Activated naive CD4-positive, alpha-beta T cell treated with anti-CD3 and anti-CD28 coated beads, Interleukin-2, amount 50 U/mL, for 24 hours (primary cell): Measurements from ENCODE around the gene UNG.

Experiments used
- H3K27ac Mint-ChIP-seq: one replicate; pipeline ENCODE4 v1.8.0; 2021; ENCODE audit warnings: mild to moderate bottlenecking, mixed read lengths
- H3K27me3 Mint-ChIP-seq: one replicate; pipeline ENCODE4 v1.8.0; 2021; ENCODE audit warnings: mixed read lengths
- H3K36me3 Mint-ChIP-seq: one replicate; pipeline ENCODE4 v1.8.0; 2021; ENCODE audit warnings: mixed read lengths
- H3K4me1 Mint-ChIP-seq: one replicate; pipeline ENCODE4 v1.8.0; 2021; ENCODE audit warnings: mixed read lengths
- H3K4me3 Mint-ChIP-seq: one replicate; pipeline ENCODE4 v1.8.0; 2021; ENCODE audit warnings: mild to moderate bottlenecking, mixed read lengths
- H3K9me3 Mint-ChIP-seq: one replicate; pipeline ENCODE4 v1.8.0; 2021; ENCODE audit warnings: mixed read lengths

The UNG gene

GRCh38 chr12:109069307-109070271 is 27.8 kb upstream of the UNG start:
- H3K4me3 Mint-ChIP-seq = no peak overlapping the region
- H3K27me3 Mint-ChIP-seq = no peaks in the 10 kb centered on the region
- H3K36me3 Mint-ChIP-seq = peaks cover 18% of the 10 kb centered on the region
- H3K4me1 Mint-ChIP-seq = no peaks in the 10 kb centered on the region
- no peak overlapping the region for H3K27ac Mint-ChIP-seq
- H3K9me3 Mint-ChIP-seq = no peaks in the 10 kb centered on the region

GRCh38 chr12:109074866-109075265 is 22.5 kb upstream of the UNG start:
- Mint-ChIP-seq H3K9me3 (no peaks in the 10 kb centered on the region), H3K4me3 (no peak overlapping the region), H3K4me1 (no peaks in the 10 kb centered on the region), H3K27me3 (no peaks in the 10 kb centered on the region), H3K27ac (no peak overlapping the region), H3K36me3 (peaks cover 37% of the 10 kb centered on the region)

GRCh38 chr12:109082751-109083150 is 14.6 kb upstream of the UNG start:
- no peak overlapping the region for H3K27ac Mint-ChIP-seq
- peaks cover 25% of the 10 kb centered on the region for H3K36me3 Mint-ChIP-seq
- peaks cover 5% of the 10 kb centered on the region for H3K9me3 Mint-ChIP-seq
- H3K4me1 Mint-ChIP-seq = no peaks in the 10 kb centered on the region
- no peak overlapping the region for H3K4me3 Mint-ChIP-seq
- H3K27me3 Mint-ChIP-seq = no peaks in the 10 kb centered on the region

- no peaks in the 10 kb centered on the region for H3K27me3 Mint-ChIP-seq
- no peak overlapping the region for H3K27ac Mint-ChIP-seq
- H3K4me1 Mint-ChIP-seq = no peaks in the 10 kb centered on the region
- no peak overlapping the region for H3K4me3 Mint-ChIP-seq
- peaks cover 5% of the 10 kb centered on the region for H3K9me3 Mint-ChIP-seq
- peaks cover 18% of the 10 kb centered on the region for H3K36me3 Mint-ChIP-seq
Observed at GRCh38 chr12:109084425-109084824, 13.0 kb upstream of the UNG start.

- Mint-ChIP-seq H3K27ac (no peak overlapping the region), H3K27me3 (no peaks in the 10 kb centered on the region), H3K9me3 (no peaks in the 10 kb centered on the region), H3K36me3 (peaks cover 9% of the 10 kb centered on the region), H3K4me3 (no peak overlapping the region), H3K4me1 (peaks cover 2% of the 10 kb centered on the region)
Observed at GRCh38 chr12:109085590-109085989, 11.8 kb upstream of the UNG start.

GRCh38 chr12:109087250-109087649 is 10.1 kb upstream of the UNG start:
- Mint-ChIP-seq H3K9me3 (no peaks in the 10 kb centered on the region), H3K4me1 (peaks cover 14% of the 10 kb centered on the region), H3K27me3 (no peaks in the 10 kb centered on the region), H3K27ac (no peak overlapping the region), H3K4me3 (no peak overlapping the region), H3K36me3 (peaks cover 5% of the 10 kb centered on the region)

- Mint-ChIP-seq H3K27me3 (no peaks in the 10 kb centered on the region), H3K36me3 (peaks cover 8% of the 10 kb centered on the region), H3K9me3 (no peaks in the 10 kb centered on the region), H3K4me1 (peaks cover 29% of the 10 kb centered on the region), H3K4me3 (no peak overlapping the region), H3K27ac (no peak overlapping the region)
Observed at GRCh38 chr12:109088818-109089217, 8.6 kb upstream of the UNG start.

GRCh38 chr12:109089683-109090082 is 7.7 kb upstream of the UNG start:
- Mint-ChIP-seq H3K4me1 (peaks cover 33% of the 10 kb centered on the region), H3K4me3 (no peak overlapping the region), H3K9me3 (no peaks in the 10 kb centered on the region), H3K27ac (no peak overlapping the region), H3K27me3 (no peaks in the 10 kb centered on the region), H3K36me3 (peaks cover 8% of the 10 kb centered on the region)

GRCh38 chr12:109092497-109093021 is 4.8 kb upstream of the UNG start:
- H3K4me1 Mint-ChIP-seq = peaks cover 33% of the 10 kb centered on the region

GRCh38 chr12:109093022-109093918 is 4.1 kb upstream of the UNG start, which contains the start of gene ALKBH2:
ALKBH2 (minus strand) TSS chr12:109093472; CDS start chr12:109092786, 686 bp downstream.
- peaks cover 8% of the 10 kb centered on the region for H3K36me3 Mint-ChIP-seq
- H3K4me1 Mint-ChIP-seq = peaks cover 33% of the 10 kb centered on the region
- peak within 1 kb of the TSS; percentile 95 for H3K4me3 Mint-ChIP-seq
- peak within 1 kb of the TSS; percentile 93 for H3K27ac Mint-ChIP-seq
- H3K27me3 Mint-ChIP-seq = no peaks in the 10 kb centered on the region
- no peaks in the 10 kb centered on the region for H3K9me3 Mint-ChIP-seq

More at GRCh38 chr12:109092497-109093021, 4.8 kb upstream of the UNG start:
- Mint-ChIP-seq H3K4me3 (peak overlapping the region; percentile 95), H3K27ac (peak overlapping the region; percentile 93), H3K9me3 (no peaks in the 10 kb centered on the region), H3K36me3 (peaks cover 8% of the 10 kb centered on the region), H3K27me3 (no peaks in the 10 kb centered on the region)

- H3K4me3 Mint-ChIP-seq = no peak overlapping the region
- H3K4me1 Mint-ChIP-seq = peaks cover 44% of the 10 kb centered on the region
- H3K36me3 Mint-ChIP-seq = peaks cover 13% of the 10 kb centered on the region
- no peaks in the 10 kb centered on the region for H3K27me3 Mint-ChIP-seq
- peak overlapping the region; percentile 86 for H3K27ac Mint-ChIP-seq
- no peaks in the 10 kb centered on the region for H3K9me3 Mint-ChIP-seq
Observed at GRCh38 chr12:109097140-109097434, 310 bp upstream of the UNG start.

GRCh38 chr12:109098183-109098604 is 797 bp downstream of the UNG start:
- H3K36me3 Mint-ChIP-seq = peaks cover 10% of the 10 kb centered on the region
- no peaks in the 10 kb centered on the region for H3K9me3 Mint-ChIP-seq
- H3K27me3 Mint-ChIP-seq = no peaks in the 10 kb centered on the region
- H3K27ac Mint-ChIP-seq = peak overlapping the region; percentile 85
- peak overlapping the region; percentile 92 for H3K4me3 Mint-ChIP-seq
- peaks cover 33% of the 10 kb centered on the region for H3K4me1 Mint-ChIP-seq

GRCh38 chr12:109098651-109099050 is 1.3 kb downstream of the UNG start:
- Mint-ChIP-seq H3K4me1 (peaks cover 29% of the 10 kb centered on the region), H3K4me3 (peak overlapping the region; percentile 92), H3K27ac (peak overlapping the region; percentile 85), H3K36me3 (peaks cover 12% of the 10 kb centered on the region), H3K27me3 (no peaks in the 10 kb centered on the region), H3K9me3 (no peaks in the 10 kb centered on the region)

- H3K9me3 Mint-ChIP-seq = no peaks in the 10 kb centered on the region
- H3K36me3 Mint-ChIP-seq = peaks cover 12% of the 10 kb centered on the region
- peaks cover 23% of the 10 kb centered on the region for H3K4me1 Mint-ChIP-seq
- no peaks in the 10 kb centered on the region for H3K27me3 Mint-ChIP-seq
- peak overlapping the region; percentile 92 for H3K4me3 Mint-ChIP-seq
- peak overlapping the region; percentile 55 for H3K27ac Mint-ChIP-seq
Observed at GRCh38 chr12:109099431-109100020, 2.1 kb downstream of the UNG start.

GRCh38 chr12:109100741-109101140 is 3.3 kb downstream of the UNG start:
- Mint-ChIP-seq H3K27me3 (no peaks in the 10 kb centered on the region), H3K36me3 (peaks cover 12% of the 10 kb centered on the region), H3K4me1 (peaks cover 23% of the 10 kb centered on the region), H3K27ac (no peak overlapping the region), H3K9me3 (no peaks in the 10 kb centered on the region), H3K4me3 (no peak overlapping the region)
